AG04450 (cell line): ENCODE results near the gene TSPAN13. TPM values are rescaled to one million over a fixed set of nuclear protein-coding genes. Genes with fewer than 3 reads are reported as not detected.

Experiments used
- CTCF ChIA-PET: fragments of 300-600, 350-600 bp; formaldehyde crosslinking; extraction: SDS; loops from one replicate; lab custom pipeline; 2022; ENCODE audit warnings: antibody characterized with exemption, inconsistent platforms; lab: Charles Lee
- POLR2A ChIA-PET: fragments of 350-600 bp; formaldehyde crosslinking; extraction: SDS; loops from one replicate; lab custom pipeline; 2021; ENCODE audit warnings: antibody characterized with exemption, inconsistent platforms; lab: Yijun Ruan, JAX
- DNase-seq: peaks from one replicate; pipeline ENCODE4 v3.0.0-alpha.2; 2011; ENCODE audit warnings: low read depth, low spot score
- H3K27ac ChIP-seq: one replicate; pipeline ENCODE4 v1.5.1; 2012; ENCODE audit warnings: low read depth, low read length, control low read depth
- H3K27me3 ChIP-seq: one replicate; pipeline ENCODE4 v1.6.0; 2012; ENCODE audit warnings: low read length; ENCODE audit not compliant: control insufficient read depth, insufficient read depth
- H3K4me3 ChIP-seq: 2 replicates; pipeline ENCODE4 v1.5.1; 2011; ENCODE audit warnings: mild to moderate bottlenecking, low read depth, low read length, control low read depth
- H3K9me3 ChIP-seq: 2 replicates; pipeline ENCODE4 v1.5.1; 2012; ENCODE audit warnings: low read length; ENCODE audit not compliant: control insufficient read depth, insufficient read depth
- polyA plus RNA-seq: library from polyadenylated mRNA; depleted of rRNA; stranded (reverse); fragments of >200 nt; gene quantifications from 2 replicates; pipeline ENCODE4 v1.2.3, GENCODE V29; 2011
- TF ChIP-seq, protein P1 (sequence below): IDR thresholded peaks from 2 replicates; pipeline ENCODE4 v1.5.1; 2011; ENCODE audit warnings: low read depth, low read length, control low read depth, inconsistent platforms

Gene TSPAN13
- polyA plus RNA-seq, 1 experiment, result 10.1 TPM

DNA sequence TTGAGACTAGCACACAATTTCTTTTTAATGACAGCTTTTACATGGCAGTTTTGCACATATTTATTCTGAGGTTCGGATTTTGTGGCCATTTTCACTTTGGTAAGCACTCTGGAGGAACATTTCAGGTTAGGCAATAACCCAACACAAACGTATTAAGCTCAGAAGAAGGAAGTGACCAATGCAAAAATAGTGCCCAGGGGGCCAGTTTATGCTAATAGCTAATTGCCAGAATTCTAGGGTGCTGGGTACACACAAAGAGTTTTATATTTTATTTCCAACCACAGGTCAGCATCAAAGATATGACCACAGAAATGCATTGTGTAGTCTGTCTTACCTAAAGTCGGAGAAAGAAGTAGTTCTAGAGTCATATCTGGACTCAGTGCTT, 59.7 kb downstream of the TSPAN13 start:
- TF ChIP-seq, protein P1, sequence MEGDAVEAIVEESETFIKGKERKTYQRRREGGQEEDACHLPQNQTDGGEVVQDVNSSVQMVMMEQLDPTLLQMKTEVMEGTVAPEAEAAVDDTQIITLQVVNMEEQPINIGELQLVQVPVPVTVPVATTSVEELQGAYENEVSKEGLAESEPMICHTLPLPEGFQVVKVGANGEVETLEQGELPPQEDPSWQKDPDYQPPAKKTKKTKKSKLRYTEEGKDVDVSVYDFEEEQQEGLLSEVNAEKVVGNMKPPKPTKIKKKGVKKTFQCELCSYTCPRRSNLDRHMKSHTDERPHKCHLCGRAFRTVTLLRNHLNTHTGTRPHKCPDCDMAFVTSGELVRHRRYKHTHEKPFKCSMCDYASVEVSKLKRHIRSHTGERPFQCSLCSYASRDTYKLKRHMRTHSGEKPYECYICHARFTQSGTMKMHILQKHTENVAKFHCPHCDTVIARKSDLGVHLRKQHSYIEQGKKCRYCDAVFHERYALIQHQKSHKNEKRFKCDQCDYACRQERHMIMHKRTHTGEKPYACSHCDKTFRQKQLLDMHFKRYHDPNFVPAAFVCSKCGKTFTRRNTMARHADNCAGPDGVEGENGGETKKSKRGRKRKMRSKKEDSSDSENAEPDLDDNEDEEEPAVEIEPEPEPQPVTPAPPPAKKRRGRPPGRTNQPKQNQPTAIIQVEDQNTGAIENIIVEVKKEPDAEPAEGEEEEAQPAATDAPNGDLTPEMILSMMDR, result no peak
- no peak overlapping the region for H3K27ac ChIP-seq
- ChIA-PET POLR2A (no interaction called here), CTCF (interaction anchor here (1.0 to 2.6 kb wide), 3 partner anchors 9 to 12 kb away, joined by 3 to 20 read pairs (median 3); partner anchors contain the start of gene AGR2)
- H3K27me3 ChIP-seq, result no peaks in the 10 kb centered on the region
- no peak for DNase-seq
- no peak overlapping the region for H3K4me3 ChIP-seq
- no peaks in the 10 kb centered on the region for H3K9me3 ChIP-seq

DNA sequence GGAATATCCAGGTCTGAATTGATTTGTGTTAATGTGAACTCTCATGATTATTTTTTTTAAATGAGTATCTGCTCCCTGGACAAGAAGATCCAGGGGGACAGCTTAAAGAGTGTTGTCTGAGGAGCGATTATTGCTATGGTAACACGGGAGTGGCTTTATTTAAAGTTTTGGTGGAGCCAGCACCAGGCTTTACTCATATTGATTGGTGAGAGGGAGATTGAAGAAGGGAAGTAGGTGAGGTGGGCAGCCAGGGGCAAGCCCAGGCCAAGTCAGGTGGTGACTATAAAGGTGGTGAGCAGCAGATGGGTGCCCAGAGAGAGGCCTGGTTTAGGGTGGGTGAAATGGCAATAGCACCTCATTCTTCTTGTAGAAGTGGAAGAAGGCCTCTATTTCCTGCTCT, 61.4 kb downstream of the TSPAN13 start:
- TF ChIP-seq, protein P1, result no peak
- ChIA-PET POLR2A (no interaction called here), CTCF (no interaction called here)
- Histone ChIP-seq H3K27ac (no peak overlapping the region), H3K27me3 (no peaks in the 10 kb centered on the region), H3K4me3 (no peak overlapping the region), H3K9me3 (no peaks in the 10 kb centered on the region)
- no peak for DNase-seq

DNA sequence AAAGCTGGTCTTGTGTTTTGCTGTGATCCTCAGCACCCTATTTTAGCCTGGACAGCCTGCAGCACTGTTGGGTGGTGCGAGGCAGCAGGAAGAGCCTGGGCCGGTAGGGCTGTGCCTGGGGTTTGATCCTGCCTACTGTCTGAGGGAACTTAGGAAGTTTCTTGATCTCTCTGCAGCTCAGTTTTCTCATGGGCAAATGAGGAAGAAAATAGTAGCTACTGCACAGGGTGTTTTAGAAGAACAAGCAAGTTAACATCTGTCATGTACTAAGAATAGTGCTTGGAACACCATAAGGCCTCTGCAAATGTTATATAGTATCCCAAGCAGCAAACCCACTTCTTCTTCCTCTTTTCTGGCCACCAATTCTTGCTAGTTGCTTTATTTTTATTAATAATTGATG, 63.3 kb downstream of the TSPAN13 start:
- H3K9me3 ChIP-seq, result no peaks in the 10 kb centered on the region
- no peak overlapping the region for H3K27ac ChIP-seq
- ChIA-PET POLR2A (no interaction called here), CTCF (interaction anchor here (0.6 to 1.1 kb wide), 2 partner anchors 12 to 166 kb away, joined by 3 to 5 read pairs; partner anchors contain the start of gene AGR2)
- no peaks in the 10 kb centered on the region for H3K27me3 ChIP-seq
- no peak for DNase-seq
- TF ChIP-seq, protein P1, result no peak
- H3K4me3 ChIP-seq, result no peak overlapping the region

DNA sequence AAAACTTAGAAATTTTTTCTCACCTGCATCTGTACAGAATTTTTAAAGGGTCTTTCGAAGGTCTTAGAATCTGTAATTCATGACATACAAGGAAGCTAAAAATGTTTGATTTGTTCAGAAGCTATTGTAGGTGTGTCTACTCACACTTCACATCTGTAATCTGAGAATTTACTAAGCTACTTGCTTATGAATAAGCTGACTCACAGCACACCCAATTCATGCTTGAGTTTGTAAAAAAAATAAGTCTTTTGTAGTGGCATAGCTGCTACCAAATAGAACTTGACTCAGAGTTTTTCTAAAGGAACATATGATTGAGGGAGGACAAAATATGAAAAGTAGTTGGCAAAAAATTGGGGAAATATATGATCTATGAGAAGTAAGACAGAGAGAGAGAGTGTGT, 64.0 kb downstream of the TSPAN13 start:
- Histone ChIP-seq H3K9me3 (no peaks in the 10 kb centered on the region), H3K4me3 (no peak overlapping the region), H3K27ac (no peak overlapping the region), H3K27me3 (no peaks in the 10 kb centered on the region)
- ChIA-PET POLR2A (interaction anchor here (0.6 kb wide), 1 partner anchor 15 kb away, joined by 3 read pairs; no protein-coding TSS in a partner anchor), CTCF (interaction anchor here (0.7 to 1.1 kb wide), 4 partner anchors 13 to 104 kb away, joined by 3 read pairs; partner anchors contain the start of gene AGR2)
- DNase-seq, result no peak
- TF ChIP-seq, protein P1, result no peak

DNA sequence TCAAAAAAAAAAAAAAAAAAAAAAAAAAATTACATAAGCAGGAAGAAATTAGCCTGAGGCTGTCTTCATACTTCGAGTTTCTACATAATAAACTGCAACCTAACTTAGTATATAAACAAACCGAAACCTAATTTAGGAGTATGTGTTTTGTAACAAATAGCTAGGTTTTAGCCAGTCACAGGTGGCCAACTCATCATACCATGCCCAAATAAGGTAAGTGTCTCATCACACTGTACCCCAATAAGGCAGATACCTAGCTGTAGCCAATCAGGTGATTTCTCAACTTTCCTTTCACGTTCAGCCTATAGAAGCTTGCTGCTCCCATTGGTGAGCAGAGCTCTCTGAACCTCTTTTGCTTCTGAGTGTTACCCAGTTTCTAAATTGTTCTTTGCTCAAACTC, 65.2 kb downstream of the TSPAN13 start:
- POLR2A ChIA-PET, result no interaction called here
- DNase-seq, result no peak
- H3K9me3 ChIP-seq, result no peaks in the 10 kb centered on the region
- TF ChIP-seq, protein P1, result no peak
- CTCF ChIA-PET, result interaction anchor here (0.7 kb wide), 1 partner anchor 1361 kb away, joined by 4 read pairs; no protein-coding TSS in a partner anchor
- no peak overlapping the region for H3K27ac ChIP-seq
- H3K27me3 ChIP-seq, result no peaks in the 10 kb centered on the region
- no peak overlapping the region for H3K4me3 ChIP-seq
